ENCODE data around the gene ANKH.

DNA sequence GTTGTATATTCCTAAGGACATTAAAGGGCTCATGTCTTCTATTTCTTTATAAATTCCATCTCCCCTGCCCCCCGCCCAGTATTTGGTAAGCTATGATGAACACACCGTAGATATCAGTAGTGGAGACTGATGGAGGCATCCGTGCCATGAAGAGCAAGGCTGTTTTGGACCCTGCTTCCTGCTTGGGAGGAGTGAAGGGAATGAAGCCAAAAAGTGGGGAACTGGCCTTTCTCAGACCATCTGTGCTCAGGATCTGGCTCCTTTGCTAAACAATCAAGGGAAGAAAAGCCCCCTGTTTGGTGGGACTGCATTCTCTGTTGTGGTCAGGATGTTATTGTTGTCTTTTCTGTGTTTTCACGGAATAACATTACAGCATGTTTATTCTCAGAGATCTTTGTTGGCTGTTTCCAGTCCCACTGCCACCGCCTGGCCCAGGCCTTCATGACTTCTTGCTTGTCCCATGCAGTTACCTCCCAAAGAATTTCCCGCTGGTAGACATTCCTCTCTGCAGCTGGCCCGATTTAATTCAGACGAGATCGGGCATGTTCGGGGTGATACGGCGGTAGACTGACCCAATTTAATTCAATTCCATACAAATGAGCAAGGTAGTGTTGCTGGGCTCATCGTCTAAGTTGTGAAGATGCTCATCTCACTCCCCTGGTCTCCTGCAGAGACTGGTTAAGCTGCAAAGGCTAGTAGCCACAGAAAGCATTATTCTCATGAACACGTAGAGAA lies 31.4 kb upstream of the ANKH start:
- TF ChIP-seq, protein P1, sequence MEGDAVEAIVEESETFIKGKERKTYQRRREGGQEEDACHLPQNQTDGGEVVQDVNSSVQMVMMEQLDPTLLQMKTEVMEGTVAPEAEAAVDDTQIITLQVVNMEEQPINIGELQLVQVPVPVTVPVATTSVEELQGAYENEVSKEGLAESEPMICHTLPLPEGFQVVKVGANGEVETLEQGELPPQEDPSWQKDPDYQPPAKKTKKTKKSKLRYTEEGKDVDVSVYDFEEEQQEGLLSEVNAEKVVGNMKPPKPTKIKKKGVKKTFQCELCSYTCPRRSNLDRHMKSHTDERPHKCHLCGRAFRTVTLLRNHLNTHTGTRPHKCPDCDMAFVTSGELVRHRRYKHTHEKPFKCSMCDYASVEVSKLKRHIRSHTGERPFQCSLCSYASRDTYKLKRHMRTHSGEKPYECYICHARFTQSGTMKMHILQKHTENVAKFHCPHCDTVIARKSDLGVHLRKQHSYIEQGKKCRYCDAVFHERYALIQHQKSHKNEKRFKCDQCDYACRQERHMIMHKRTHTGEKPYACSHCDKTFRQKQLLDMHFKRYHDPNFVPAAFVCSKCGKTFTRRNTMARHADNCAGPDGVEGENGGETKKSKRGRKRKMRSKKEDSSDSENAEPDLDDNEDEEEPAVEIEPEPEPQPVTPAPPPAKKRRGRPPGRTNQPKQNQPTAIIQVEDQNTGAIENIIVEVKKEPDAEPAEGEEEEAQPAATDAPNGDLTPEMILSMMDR (IDR thresholded peaks at IDR 0.05) = no peak
- TF ChIP-seq EZH2 (IDR thresholded peaks at IDR 0.05; ENCODE audit: borderline replicate concordance, insufficient read depth, low read depth, low read length, poor library complexity, severe bottlenecking) = no peak
